Smooth muscle cell (in vitro differentiated cells): ENCODE data around the gene DMRTC2. TPM values are rescaled to one million over a fixed set of nuclear protein-coding genes. Genes with fewer than 3 reads are reported as not detected.

Experiments used
- DNase-seq: peaks from one replicate; lab custom pipeline; 2025; ENCODE audit not compliant: unreplicated experiment; lab: John Stamatoyannopoulos, UW
- H2AFZ ChIP-seq: fragments of 200-600 bp; sonication (generic); 2 replicates; pipeline ENCODE4 v1.6.0; 2016; ENCODE audit warnings: antibody characterized with exemption, low read depth, mild to moderate bottlenecking
- H3F3A ChIP-seq: fragments of 200-600 bp; sonication (generic); 2 replicates; pipeline ENCODE4 v1.6.0; 2017; ENCODE audit warnings: antibody characterized with exemption, low read depth
- H3K27ac ChIP-seq: fragments of 200-600 bp; sonication (generic); 2 replicates; pipeline ENCODE4 v1.5.1; 2016; ENCODE audit warnings: low read depth, mild to moderate bottlenecking
- H3K27me3 ChIP-seq: fragments of 200-600 bp; sonication (generic); 2 replicates; pipeline ENCODE4 v1.6.1; 2016; ENCODE audit warnings: low read depth, mild to moderate bottlenecking
- H3K36me3 ChIP-seq: fragments of 200-600 bp; sonication (generic); 2 replicates; pipeline ENCODE4 v1.5.1; 2016; ENCODE audit warnings: low read depth
- H3K4me1 ChIP-seq: fragments of 200-600 bp; sonication (generic); 2 replicates; pipeline ENCODE4 v1.5.1; 2016; ENCODE audit warnings: low read depth
- H3K4me2 ChIP-seq: fragments of 200-600 bp; sonication (generic); 2 replicates; pipeline ENCODE4 v1.6.0; 2016; ENCODE audit warnings: mild to moderate bottlenecking
- H3K4me3 ChIP-seq: fragments of 200-600 bp; sonication (generic); 2 replicates; pipeline ENCODE4 v1.5.1; 2016; ENCODE audit warnings: mild to moderate bottlenecking
- H3K79me2 ChIP-seq: fragments of 200-600 bp; sonication (generic); 2 replicates; pipeline ENCODE4 v1.6.0; 2016; ENCODE audit warnings: low read depth, mild to moderate bottlenecking
- H3K9ac ChIP-seq: fragments of 200-600 bp; sonication (generic); 2 replicates; pipeline ENCODE4 v1.6.0; 2016; ENCODE audit warnings: low read depth
- H3K9me3 ChIP-seq: fragments of 200-600 bp; sonication (generic); replicated peaks from 2 replicates; pipeline ENCODE4 v1.5.1; 2016; ENCODE audit warnings: low read depth
- H4K20me1 ChIP-seq: fragments of 200-600 bp; sonication (generic); 2 replicates; pipeline ENCODE4 v1.6.0; 2016; ENCODE audit warnings: low read depth
- WGBS: methylation state at CpG from one replicate; pipeline ENCODE4 v1.1.7; 2016; ENCODE audit warnings: low lambda C conversion rate; 5-methylcytosine and 5-hydroxymethylcytosine counted together
- polyA plus RNA-seq: library from polyadenylated mRNA; unstranded; fragments of >200 nt; fragmentation: Nextera tagmentation; extraction: Ambion mirVana; gene quantifications from 2 replicates; pipeline ENCODE4 v1.2.1, GENCODE V29; 2016
- total RNA-seq: library from RNA; depleted of rRNA; stranded (reverse); fragments of >200 nt; gene quantifications from 2 replicates; pipeline ENCODE4 v1.2.3, GENCODE V29; 2014
- TF ChIP-seq, protein P1 (sequence below): fragments of 200-600 bp; sonication (generic); IDR thresholded peaks from 2 replicates; pipeline ENCODE4 v1.5.1; 2017; ENCODE audit warnings: borderline replicate concordance, mild to moderate bottlenecking, antibody characterized with exemption; ENCODE audit not compliant: insufficient read depth, poor library complexity, severe bottlenecking

Gene DMRTC2
- total and polyA plus RNA-seq, 2 experiments from 2014 or later, result not detected

DNA sequence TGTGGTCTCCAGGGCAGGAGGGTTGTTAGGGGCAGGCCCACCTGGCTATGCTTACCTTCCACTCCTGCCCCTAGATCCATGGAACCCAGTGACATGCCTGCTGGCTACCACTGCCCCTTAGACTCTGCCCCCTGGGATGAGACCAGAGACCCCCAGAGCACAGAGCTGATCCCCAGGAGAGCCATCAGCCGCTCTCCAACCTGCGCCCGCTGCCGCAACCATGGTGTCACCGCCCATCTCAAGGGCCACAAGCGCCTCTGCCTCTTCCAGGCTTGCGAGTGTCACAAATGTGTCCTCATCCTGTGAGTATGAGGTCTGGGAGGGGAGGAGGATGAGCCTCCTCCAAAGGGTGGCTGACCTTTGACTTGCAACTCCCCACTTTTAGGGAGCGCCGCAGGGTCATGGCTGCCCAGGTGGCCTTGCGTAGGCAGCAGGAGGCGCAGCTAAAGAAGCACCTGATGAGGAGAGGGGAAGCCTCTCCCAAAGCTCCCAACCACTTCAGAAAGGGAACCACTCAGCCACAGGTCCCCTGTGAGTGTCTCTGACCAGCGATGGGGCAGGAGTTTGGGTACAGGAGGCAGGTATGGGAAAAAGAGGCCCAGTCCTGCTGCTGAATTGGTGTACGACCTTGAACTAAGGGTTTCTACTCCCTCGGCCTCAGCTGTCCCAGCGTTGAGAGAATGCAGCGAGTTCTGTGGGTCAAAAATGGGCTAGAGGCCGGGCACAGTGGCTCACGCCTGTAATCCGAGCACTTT, 2.7 kb downstream of the DMRTC2 start:
- DNase-seq, result no peak
- 86% methylated on average over 19 of the region's 19 CpGs for WGBS

GRCh38 chr19:41848666-41849065, 3.8 kb downstream of the DMRTC2 start:
- Histone ChIP-seq H3K4me3 (no peak overlapping the region), H3K4me2 (no peak overlapping the region), H3K4me1 (no peaks in the 10 kb centered on the region), H4K20me1 (no peaks in the 10 kb centered on the region), H3F3A (no peaks in the 10 kb centered on the region), H3K27ac (no peak overlapping the region), H3K9ac (no peak overlapping the region), H3K36me3 (no peaks in the 10 kb centered on the region), H2AFZ (no peak overlapping the region), H3K9me3 (no peaks in the 10 kb centered on the region), H3K27me3 (peaks cover 30% of the 10 kb centered on the region), H3K79me2 (no peaks in the 10 kb centered on the region)
- WGBS, result 81% methylated on average over 6 of the region's 6 CpGs
- DNase-seq, result no peak
- TF ChIP-seq, protein P1, sequence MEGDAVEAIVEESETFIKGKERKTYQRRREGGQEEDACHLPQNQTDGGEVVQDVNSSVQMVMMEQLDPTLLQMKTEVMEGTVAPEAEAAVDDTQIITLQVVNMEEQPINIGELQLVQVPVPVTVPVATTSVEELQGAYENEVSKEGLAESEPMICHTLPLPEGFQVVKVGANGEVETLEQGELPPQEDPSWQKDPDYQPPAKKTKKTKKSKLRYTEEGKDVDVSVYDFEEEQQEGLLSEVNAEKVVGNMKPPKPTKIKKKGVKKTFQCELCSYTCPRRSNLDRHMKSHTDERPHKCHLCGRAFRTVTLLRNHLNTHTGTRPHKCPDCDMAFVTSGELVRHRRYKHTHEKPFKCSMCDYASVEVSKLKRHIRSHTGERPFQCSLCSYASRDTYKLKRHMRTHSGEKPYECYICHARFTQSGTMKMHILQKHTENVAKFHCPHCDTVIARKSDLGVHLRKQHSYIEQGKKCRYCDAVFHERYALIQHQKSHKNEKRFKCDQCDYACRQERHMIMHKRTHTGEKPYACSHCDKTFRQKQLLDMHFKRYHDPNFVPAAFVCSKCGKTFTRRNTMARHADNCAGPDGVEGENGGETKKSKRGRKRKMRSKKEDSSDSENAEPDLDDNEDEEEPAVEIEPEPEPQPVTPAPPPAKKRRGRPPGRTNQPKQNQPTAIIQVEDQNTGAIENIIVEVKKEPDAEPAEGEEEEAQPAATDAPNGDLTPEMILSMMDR, result no peak

More for the DNA sequence above, 2.7 kb downstream of the DMRTC2 start:
- Histone ChIP-seq H2AFZ (no peak overlapping the region), H4K20me1 (no peaks in the 10 kb centered on the region), H3K4me2 (no peak overlapping the region), H3F3A (no peaks in the 10 kb centered on the region), H3K27ac (no peak overlapping the region), H3K9me3 (no peaks in the 10 kb centered on the region), H3K9ac (no peak overlapping the region), H3K36me3 (no peaks in the 10 kb centered on the region), H3K4me3 (no peak overlapping the region), H3K27me3 (peaks cover 18% of the 10 kb centered on the region), H3K79me2 (no peaks in the 10 kb centered on the region), H3K4me1 (no peaks in the 10 kb centered on the region)
- TF ChIP-seq, protein P1, result no peak

- Histone ChIP-seq H3K79me2 (no peaks in the 10 kb centered on the region), H3K9me3 (no peaks in the 10 kb centered on the region), H3K27me3 (peaks cover 34% of the 10 kb centered on the region), H3K4me3 (no peak overlapping the region), H2AFZ (no peak overlapping the region), H3K9ac (no peak overlapping the region), H3K27ac (no peak overlapping the region), H3K4me2 (no peak overlapping the region), H3F3A (no peaks in the 10 kb centered on the region), H3K36me3 (no peaks in the 10 kb centered on the region), H3K4me1 (no peaks in the 10 kb centered on the region), H4K20me1 (no peaks in the 10 kb centered on the region)
- WGBS, result 63% methylated on average over 2 of the region's 2 CpGs
- DNase-seq, result no peak
- TF ChIP-seq, protein P1, result no peak
Observed at GRCh38 chr19:41849067-41849466, 4.2 kb downstream of the DMRTC2 start.

- peaks cover 41% of the 10 kb centered on the region for H3K27me3 ChIP-seq
- 76% methylated on average over 5 of the region's 5 CpGs for WGBS
Observed at GRCh38 chr19:41850381-41850780, 5.5 kb downstream of the DMRTC2 start.

More at GRCh38 chr19:41850381-41850780, 5.5 kb downstream of the DMRTC2 start:
- no peak overlapping the region for H3K4me3 ChIP-seq
- H3K4me1 ChIP-seq, result no peaks in the 10 kb centered on the region
- no peak overlapping the region for H3K27ac ChIP-seq
- no peak overlapping the region for H3K9ac ChIP-seq
- no peaks in the 10 kb centered on the region for H3K9me3 ChIP-seq
- H3K4me2 ChIP-seq, result no peak overlapping the region
- H4K20me1 ChIP-seq, result no peaks in the 10 kb centered on the region
- H2AFZ ChIP-seq, result no peak overlapping the region
- H3F3A ChIP-seq, result no peaks in the 10 kb centered on the region
- no peaks in the 10 kb centered on the region for H3K36me3 ChIP-seq
- TF ChIP-seq, protein P1, result no peak
- H3K79me2 ChIP-seq, result no peaks in the 10 kb centered on the region
- DNase-seq, result no peak
